OCI-M1 (cell line): Measurements from ENCODE around the gene LRIG1.
"Not testable (repeated sequence)": the region's sequence is repeated elsewhere in the genome, so short reads cannot be mapped to it uniquely, and the experiment has no call there.

ENCODE experiments used
- DNase-seq: peaks from one replicate; lab custom pipeline; 2025; lab: John Stamatoyannopoulos, UW

Gene LRIG1

DNA sequence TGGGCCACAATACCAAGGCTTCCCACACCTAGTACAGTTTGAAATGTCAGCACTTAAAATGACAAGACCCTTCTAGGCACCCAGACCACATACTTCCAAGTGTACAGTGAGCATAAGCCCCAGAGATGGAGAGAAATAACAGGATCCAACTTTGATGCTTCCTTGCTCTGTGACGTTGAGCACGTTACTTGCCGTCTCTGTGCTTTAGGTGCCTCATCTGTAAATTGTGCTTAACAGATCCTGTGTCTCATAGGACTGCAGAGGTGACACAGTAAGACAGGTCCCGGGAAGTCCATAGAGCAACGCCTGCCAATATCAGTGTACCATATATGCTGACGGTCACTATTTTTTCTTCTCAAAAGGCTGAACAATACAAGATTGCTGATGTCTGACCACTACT lies 59.1 kb downstream of the LRIG1 start:
- DNase-seq, result no peak

- DNase-seq, result no peak
Measured at GRCh38 chr3:66441129-66441528, 59.7 kb downstream of the LRIG1 start.

DNA sequence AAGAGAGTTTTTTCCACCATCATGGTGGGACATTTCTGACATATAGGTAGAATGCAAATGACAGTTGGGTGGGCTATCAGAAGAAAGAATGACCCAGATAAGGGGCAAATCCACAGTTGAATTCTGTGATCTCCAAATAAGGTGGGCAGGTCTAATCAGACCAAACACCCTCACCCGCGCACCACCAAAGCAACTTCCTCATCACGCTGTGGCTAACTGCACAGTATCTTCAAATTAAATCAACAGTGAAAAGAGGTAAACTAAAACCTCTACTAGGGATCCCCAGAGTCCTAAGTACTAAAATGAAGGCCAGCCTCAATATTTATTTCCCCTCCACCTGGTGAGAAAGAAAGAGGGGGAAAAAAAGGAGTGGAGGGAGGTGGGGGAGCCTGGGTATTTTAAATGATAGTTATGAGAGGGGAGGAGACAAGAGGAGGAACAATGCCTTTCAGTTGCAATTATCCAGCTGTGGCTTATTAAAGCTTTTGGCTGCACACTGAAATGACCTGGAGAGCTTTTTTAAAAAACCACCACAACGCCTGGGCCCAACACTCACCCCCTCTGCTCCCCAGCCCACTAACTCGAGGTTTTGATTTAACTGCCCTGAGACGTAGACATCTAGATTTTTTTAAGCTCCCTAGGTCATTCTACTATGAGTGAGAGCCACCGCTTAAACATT lies 61.0 kb downstream of the LRIG1 start:
- DNase-seq, result peak; percentile 76

DNA sequence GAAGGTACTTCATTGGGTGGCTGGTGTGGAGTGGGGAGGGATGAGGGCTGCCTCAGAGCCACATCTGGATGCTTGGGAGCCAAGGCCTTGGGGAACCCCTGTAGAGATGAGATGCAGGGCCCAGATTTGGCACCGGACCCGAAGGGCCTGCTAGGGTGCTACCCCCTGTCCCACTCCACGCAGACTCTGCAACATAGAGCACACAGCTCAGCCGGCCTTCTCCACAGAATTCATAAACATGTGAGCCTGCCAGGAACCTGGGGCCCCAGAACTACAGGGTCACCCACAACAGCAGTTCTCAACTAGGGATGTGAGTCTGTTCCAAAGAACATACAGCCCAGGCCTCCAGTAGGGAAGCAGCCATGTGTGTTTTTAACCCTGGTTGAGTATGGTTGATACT lies 62.8 kb downstream of the LRIG1 start:
- DNase-seq, result no peak

GRCh38 chr3:66437341-66437929 lies 63.4 kb downstream of the LRIG1 start:
- no peak for DNase-seq

DNA sequence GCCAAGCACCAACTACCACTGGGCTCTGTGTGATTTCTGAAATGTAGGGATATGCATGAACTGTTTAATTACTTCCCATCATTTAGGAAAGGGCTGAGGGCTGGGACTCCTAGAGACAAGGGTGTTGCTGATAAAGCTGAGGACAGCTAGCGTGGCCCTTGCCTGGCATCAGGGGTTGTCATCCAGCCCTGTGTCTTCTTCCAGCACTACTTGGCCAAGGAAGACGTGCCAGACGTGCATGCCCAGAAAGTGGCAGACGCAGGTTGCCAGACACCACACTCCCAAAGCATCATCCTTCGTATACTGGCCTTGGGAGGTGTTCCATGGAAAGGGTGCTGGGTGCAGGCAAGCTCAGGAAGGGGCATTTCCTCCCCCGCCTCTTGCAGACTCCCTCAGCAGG lies 64.8 kb downstream of the LRIG1 start:
- no peak for DNase-seq

GRCh38 chr3:66434726-66435125 lies 66.1 kb downstream of the LRIG1 start:
- DNase-seq, result no peak

GRCh38 chr3:66433522-66433782 lies 67.4 kb downstream of the LRIG1 start:
- DNase-seq, result no peak

- no peak for DNase-seq
Measured at GRCh38 chr3:66432767-66433521, 67.9 kb downstream of the LRIG1 start.

- no peak for DNase-seq
Measured at GRCh38 chr3:66432041-66432766, 68.6 kb downstream of the LRIG1 start.

DNA sequence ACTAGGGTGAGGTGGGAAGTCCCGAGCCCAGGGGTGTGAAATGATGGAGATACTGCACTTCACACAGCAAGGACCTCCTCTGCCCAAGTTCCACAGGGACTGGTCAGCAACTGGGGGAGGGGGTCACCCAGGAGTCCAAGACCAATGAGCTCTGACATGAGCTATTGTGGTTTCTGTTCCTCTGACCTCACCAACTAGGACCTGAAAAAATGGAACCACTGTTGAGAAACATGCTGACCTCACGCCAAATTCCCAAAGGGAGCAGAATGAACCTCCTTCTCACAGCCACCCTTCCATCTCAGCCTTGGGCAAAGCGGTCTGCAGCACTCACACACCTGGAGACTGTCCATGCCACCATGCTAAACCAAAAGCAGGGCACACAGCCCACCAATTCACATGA lies 69.3 kb downstream of the LRIG1 start:
- no peak for DNase-seq

DNA sequence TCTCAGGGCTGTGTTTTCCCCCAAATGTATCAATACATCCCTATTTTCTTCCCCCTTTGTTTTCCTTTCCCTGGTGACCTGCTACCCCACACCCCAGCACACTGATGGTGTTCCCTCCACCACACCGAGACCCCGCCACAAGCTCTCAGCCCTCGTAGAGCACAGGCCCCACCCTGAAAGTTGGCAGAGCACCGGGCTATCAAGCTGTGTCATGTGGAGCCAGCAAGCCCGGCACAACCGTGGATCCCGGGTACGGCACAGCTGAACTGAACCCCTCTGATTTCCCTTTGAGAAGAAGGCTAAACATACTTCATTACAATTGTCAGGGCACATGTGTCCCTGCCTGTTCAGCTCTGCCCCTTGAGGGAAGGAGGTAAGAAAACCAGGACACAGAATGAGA lies 69.9 kb downstream of the LRIG1 start:
- no peak for DNase-seq

- no peak for DNase-seq
Measured at GRCh38 chr3:66428733-66429132, 72.1 kb downstream of the LRIG1 start.

- DNase-seq, result no peak
Measured at GRCh38 chr3:66427951-66428474, 72.8 kb downstream of the LRIG1 start.

GRCh38 chr3:66427352-66427751 lies 73.5 kb downstream of the LRIG1 start:
- DNase-seq, result no peak

DNA sequence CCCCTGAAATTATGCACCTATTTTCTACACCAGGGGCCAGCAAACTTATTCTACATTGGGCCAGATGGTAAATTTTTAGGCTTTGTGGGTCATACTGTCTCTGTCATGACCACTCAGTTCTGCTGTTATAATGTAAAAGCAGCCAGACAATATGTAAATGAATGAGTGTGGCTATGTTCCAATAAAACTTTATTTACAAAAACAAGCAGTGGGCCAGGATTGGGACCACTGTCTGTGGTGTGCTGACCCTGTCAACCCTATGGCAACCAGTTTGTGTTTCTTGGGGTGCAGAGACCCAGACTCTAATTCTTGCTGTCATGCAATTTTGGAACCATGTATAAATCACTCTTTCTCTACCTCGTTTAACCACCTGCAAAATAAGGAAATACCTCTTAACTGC lies 74.7 kb downstream of the LRIG1 start:
- no peak for DNase-seq

GRCh38 chr3:66425576-66426114 lies 75.2 kb downstream of the LRIG1 start:
- no peak for DNase-seq

GRCh38 chr3:66425032-66425431 lies 75.8 kb downstream of the LRIG1 start:
- DNase-seq, result no peak

DNA sequence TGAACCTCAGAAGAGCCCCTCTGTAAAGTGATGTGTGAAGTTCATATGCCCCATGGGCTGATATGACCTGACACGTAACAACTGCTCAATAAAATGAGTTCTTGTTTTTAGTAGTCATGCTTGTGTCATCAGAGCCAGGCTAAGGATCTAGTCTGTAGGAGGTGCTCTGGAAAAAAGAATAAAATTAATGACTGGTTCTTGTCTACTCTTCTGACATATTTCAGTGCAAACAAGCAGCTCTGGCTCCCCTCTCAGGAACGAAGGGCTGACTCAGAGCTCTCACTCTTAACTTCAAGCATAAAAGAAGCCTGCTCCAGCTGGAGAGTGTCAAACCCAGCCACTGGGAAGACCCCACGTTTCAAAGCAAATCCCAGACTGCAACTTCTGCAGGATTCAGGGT lies 77.0 kb downstream of the LRIG1 start:
- DNase-seq, result no peak

DNA sequence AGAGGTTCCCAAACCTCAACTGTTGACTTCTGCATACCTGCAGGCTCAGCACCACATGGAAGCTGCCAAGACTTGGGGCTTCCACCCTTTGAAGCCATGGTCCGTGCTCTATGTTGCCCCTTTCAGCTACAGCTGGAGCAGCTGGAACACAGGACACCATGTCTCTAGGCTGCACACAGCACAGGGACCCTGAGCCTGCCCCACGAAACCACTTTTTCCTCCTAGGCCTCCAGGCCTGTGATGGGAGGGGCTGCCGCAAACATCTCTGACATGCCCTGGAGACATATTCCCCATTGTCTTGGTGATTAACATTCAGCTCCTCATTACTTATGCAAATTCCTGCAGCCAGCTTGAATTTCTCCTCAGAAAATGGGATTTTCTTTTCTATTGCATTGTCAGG lies 78.9 kb downstream of the LRIG1 start:
- DNase-seq, result not testable (repeated sequence)

GRCh38 chr3:66421144-66421543 lies 79.7 kb downstream of the LRIG1 start:
- DNase-seq, result not testable (repeated sequence)

- no peak for DNase-seq
Measured at GRCh38 chr3:66419036-66419435, 81.8 kb downstream of the LRIG1 start.
